ENCODE results near the gene MADCAM1.
"Not testable (repeated sequence)": the region's sequence is repeated elsewhere in the genome, so short reads cannot be mapped to it uniquely, and the experiment has no call there.

Gene MADCAM1

GRCh38 chr19:464208-464545 lies 32.1 kb upstream of the MADCAM1 start:
- peak in 1 of 10 donors; percentile 55 for DNase-seq
- intact Hi-C loops (cut with DNase I), result no loop called here

- DNase-seq, result no peak
- intact Hi-C loops (cut with DNase I), result no loop called here
Observed at GRCh38 chr19:465056-465816, 31.1 kb upstream of the MADCAM1 start.

- peak in 1 of 10 donors; percentile 60 for DNase-seq
- intact Hi-C loops (cut with DNase I), result no loop called here
Observed at GRCh38 chr19:467554-467953, 28.7 kb upstream of the MADCAM1 start.

- intact Hi-C loops (cut with DNase I), result no loop called here
- DNase-seq, result peak in 1 of 10 donors; percentile 64
Observed at GRCh38 chr19:468587-469256, 27.6 kb upstream of the MADCAM1 start.

- DNase-seq, result no peak
- intact Hi-C loops (cut with DNase I), result no loop called here
Observed at GRCh38 chr19:469833-470232, 26.5 kb upstream of the MADCAM1 start.

GRCh38 chr19:470701-471100 lies 25.6 kb upstream of the MADCAM1 start:
- intact Hi-C loops (cut with DNase I), result no loop called here
- peak in 1 of 10 donors; percentile 62 for DNase-seq

- intact Hi-C loops (cut with DNase I), result no loop called here
- no peak for DNase-seq
Observed at GRCh38 chr19:472005-472858, 24.1 kb upstream of the MADCAM1 start.

GRCh38 chr19:474126-475078 lies 21.9 kb upstream of the MADCAM1 start:
- peak in 2 of 10 donors; percentile 58 to 74 for DNase-seq
- intact Hi-C loops (cut with DNase I), result no loop called here

- intact Hi-C loops (cut with DNase I), result no loop called here
- peak in 1 of 10 donors; percentile 58 for DNase-seq
Observed at GRCh38 chr19:475360-475759, 20.9 kb upstream of the MADCAM1 start.

- DNase-seq, result peak in 2 of 10 donors; percentile 71 to 83
- intact Hi-C loops (cut with DNase I), result no loop called here
Observed at GRCh38 chr19:478236-478903, 17.9 kb upstream of the MADCAM1 start.

GRCh38 chr19:478976-479375 lies 17.3 kb upstream of the MADCAM1 start:
- DNase-seq, result peak in 2 of 10 donors; percentile 47 to 53

GRCh38 chr19:480016-480855 lies 16.1 kb upstream of the MADCAM1 start:
- peak in 8 of 10 donors; percentile 69 to 95 (median 80) for DNase-seq
- intact Hi-C loops (cut with DNase I), result loop anchor here (10.0 kb wide), 1 partner anchor 135 kb away; the partner anchor contains the start of gene MIER2

More at GRCh38 chr19:478976-479375, 17.3 kb upstream of the MADCAM1 start:
- intact Hi-C loops (cut with DNase I), result no loop called here

- intact Hi-C loops (cut with DNase I), result loop anchor here (10.0 kb wide), 1 partner anchor 136 kb away; the partner anchor contains the start of gene MIER2
Observed at GRCh38 chr19:481100-481499, 15.2 kb upstream of the MADCAM1 start.

GRCh38 chr19:482186-483041 lies 13.9 kb upstream of the MADCAM1 start:
- DNase-seq, result peak in 2 of 10 donors; percentile 55 to 59
- intact Hi-C loops (cut with DNase I), result loop anchor here (10.0 kb wide), 1 partner anchor 138 kb away; the partner anchor contains the start of gene MIER2

More at GRCh38 chr19:481100-481499, 15.2 kb upstream of the MADCAM1 start:
- not testable (repeated sequence) for DNase-seq

GRCh38 chr19:483332-484072 lies 12.8 kb upstream of the MADCAM1 start:
- intact Hi-C loops (cut with DNase I), result loop anchor here (10.0 kb wide), 1 partner anchor 139 kb away; the partner anchor contains the start of gene MIER2
- DNase-seq, result peak in 2 of 10 donors; percentile 45 to 59

GRCh38 chr19:484494-484893 lies 11.8 kb upstream of the MADCAM1 start:
- intact Hi-C loops (cut with DNase I), result loop anchor here (10.0 kb wide), 1 partner anchor 140 kb away; the partner anchor contains the start of gene MIER2
- DNase-seq, result peak in 2 of 10 donors; percentile 63 to 77

All from posterior cingulate gyrus (tissue), 11 donors.